ENCODE data around the gene ATE1.

GRCh38 chr10:121708728-121709674 lies 218.8 kb downstream of the ATE1 start:
- no peak for TF ChIP-seq CTCF (IDR thresholded peaks at IDR 0.05)
- no peak for TF ChIP-seq POLR2A (IDR thresholded peaks at IDR 0.05)

All from esophagus squamous epithelium (tissue), 4 donors.